IMR-90 (cell line): ENCODE data around the gene DCAF6. TPM values are rescaled to one million over a fixed set of nuclear protein-coding genes. Genes with fewer than 3 reads are reported as not detected.

ENCODE experiments used
- ATAC-seq: fragments of 200-7000 bp; cut with Tn5 transposase; 2 replicates; pipeline ENCODE4 v1.9.1; 2020; ENCODE audit warnings: low read depth, mild to moderate bottlenecking, moderate library complexity
- BruUV-seq: library from RNA; stranded (reverse); fragments of 400-500 nt; replicated peaks from 2 replicates; lab custom pipeline; 2021; lab: Mats Ljungman, UMichigan
- CTCF ChIA-PET: fragments of 300-600 bp; formaldehyde crosslinking; extraction: SDS; loops from one replicate; lab custom pipeline; 2021; ENCODE audit warnings: antibody characterized with exemption; lab: Yijun Ruan, JAX
- POLR2A ChIA-PET: fragments of 300-600 bp; sonication (Branson Sonifier 250); formaldehyde crosslinking; loops from one replicate; lab custom pipeline; 2022; ENCODE audit warnings: antibody characterized with exemption; ENCODE audit not compliant: unreplicated experiment; lab: Charles Lee
- DNase-seq: peaks from one replicate; pipeline ENCODE4 v3.0.0; 2013
- H2AFZ ChIP-seq: replicated peaks from 2 replicates; pipeline ENCODE3; 2013; ENCODE audit warnings: low read length, mild to moderate bottlenecking; ENCODE audit not compliant: poor library complexity
- H2AK5ac ChIP-seq: 2 replicates; pipeline ENCODE4 v1.6.1; 2013; ENCODE audit warnings: low read depth, low read length, inconsistent platforms
- H2AK9ac ChIP-seq: replicated peaks from 2 replicates; pipeline ENCODE3; 2013; ENCODE audit warnings: mild to moderate bottlenecking, low read depth, low read length, moderate library complexity; ENCODE audit not compliant: poor library complexity
- H2BK120ac ChIP-seq: 2 replicates; pipeline ENCODE4 v1.6.1; 2013; ENCODE audit warnings: low read depth, low read length, inconsistent platforms
- H2BK15ac ChIP-seq: 3 replicates; pipeline ENCODE4 v1.6.1; 2013; ENCODE audit warnings: low read depth, low read length, inconsistent platforms
- H2BK20ac ChIP-seq: 2 replicates; pipeline ENCODE4 v1.6.1; 2013; ENCODE audit warnings: low read depth, mild to moderate bottlenecking, inconsistent platforms, low read length, moderate library complexity
- H2BK5ac ChIP-seq: 2 replicates; pipeline ENCODE4 v1.6.1; 2013; ENCODE audit warnings: mild to moderate bottlenecking, low read depth, low read length, inconsistent platforms; ENCODE audit not compliant: poor library complexity, severe bottlenecking
- H3K14ac ChIP-seq: replicated peaks from 2 replicates; pipeline ENCODE4 v1.6.1; 2013; ENCODE audit warnings: low read depth, low read length, inconsistent platforms
- H3K18ac ChIP-seq: 2 replicates; pipeline ENCODE4 v1.6.1; 2013; ENCODE audit warnings: low read depth, low read length, control low read depth
- H3K23ac ChIP-seq: 2 replicates; pipeline ENCODE4 v1.6.1; 2013; ENCODE audit warnings: low read depth, low read length, inconsistent platforms
- H3K27ac ChIP-seq: 2 replicates; pipeline ENCODE4 v1.5.1; 2013; ENCODE audit warnings: mild to moderate bottlenecking, control low read depth, low read length; ENCODE audit not compliant: insufficient read depth
- H3K27me3 ChIP-seq: 2 replicates; pipeline ENCODE4 v1.6.1; 2013; ENCODE audit warnings: low read length; ENCODE audit not compliant: control insufficient read depth, insufficient read depth
- H3K36me3 ChIP-seq: 2 replicates; pipeline ENCODE4 v1.6.1; 2013; ENCODE audit warnings: low read length, mixed read lengths; ENCODE audit not compliant: control insufficient read depth, insufficient read depth
- H3K4ac ChIP-seq: 2 replicates; pipeline ENCODE4 v1.6.1; 2013; ENCODE audit warnings: low read depth, low read length, inconsistent platforms
- H3K4me1 ChIP-seq: 2 replicates; pipeline ENCODE4 v1.6.1; 2013; ENCODE audit warnings: low read length, mixed read lengths; ENCODE audit not compliant: control insufficient read depth, insufficient read depth
- H3K4me2 ChIP-seq: 2 replicates; pipeline ENCODE4 v1.6.1; 2013; ENCODE audit warnings: low read depth, mild to moderate bottlenecking, control low read depth, low read length, moderate library complexity
- H3K4me3 ChIP-seq: 2 replicates; pipeline ENCODE4 v1.5.1; 2013; ENCODE audit warnings: low read depth, mild to moderate bottlenecking, control low read depth, low read length, moderate library complexity; ENCODE audit not compliant: insufficient read depth
- H3K56ac ChIP-seq: 2 replicates; pipeline ENCODE4 v1.6.1; 2013; ENCODE audit warnings: low read length, inconsistent platforms; ENCODE audit not compliant: insufficient read depth; ENCODE audit errors: extremely low read depth
- H3K79me1 ChIP-seq, 2 experiments: 2 replicates each; pipeline ENCODE4 v1.6.1; 2013; ENCODE audit warnings: low read length in 2 of 2, inconsistent platforms in 1 of 2, low read depth in 1 of 2
- H3K9ac ChIP-seq: 2 replicates; pipeline ENCODE4 v1.6.1; 2013; ENCODE audit warnings: low read depth, low read length, control low read depth
- H3K9me1 ChIP-seq: 2 replicates; pipeline ENCODE4 v1.6.1; 2013; ENCODE audit warnings: low read length, inconsistent platforms; ENCODE audit not compliant: insufficient read depth
- H3K9me3 ChIP-seq: 2 replicates; pipeline ENCODE4 v1.6.1; 2013; ENCODE audit warnings: low read length; ENCODE audit not compliant: control insufficient read depth, insufficient read depth
- H4K20me1 ChIP-seq: 2 replicates; pipeline ENCODE4 v1.6.1; 2013; ENCODE audit warnings: low read length, inconsistent platforms; ENCODE audit not compliant: insufficient read depth
- H4K5ac ChIP-seq: 2 replicates; pipeline ENCODE4 v1.6.1; 2013; ENCODE audit warnings: mild to moderate bottlenecking, low read depth, low read length, control low read depth
- H4K8ac ChIP-seq, 2 experiments: 2 replicates each; pipeline ENCODE4 v1.6.1; 2013; ENCODE audit warnings: low read depth in 2 of 2, low read length in 2 of 2, control low read depth in 1 of 2, inconsistent platforms in 1 of 2
- H4K91ac ChIP-seq: 2 replicates; pipeline ENCODE4 v1.6.1; 2013; ENCODE audit warnings: low read depth, low read length, inconsistent platforms; ENCODE audit not compliant: insufficient read depth
- BHLHE40 ChIP-seq: fragments of 150-350 bp; IDR thresholded peaks from 2 replicates; pipeline ENCODE4 v1.6.1; 2016; ENCODE audit warnings: mild to moderate bottlenecking, low read depth, low read length
- ELK1 ChIP-seq: fragments of 150-350 bp; IDR thresholded peaks from 2 replicates; pipeline ENCODE4 v1.6.1; 2016; ENCODE audit warnings: low read depth, mild to moderate bottlenecking, low read length, moderate library complexity, borderline replicate concordance
- MXI1 ChIP-seq: IDR thresholded peaks from 2 replicates; pipeline ENCODE4 v1.6.1; 2012; ENCODE audit warnings: low read depth, mild to moderate bottlenecking, low read length, moderate library complexity, borderline replicate concordance
- POLR2A ChIP-seq: IDR thresholded peaks from 2 replicates; pipeline ENCODE4 v1.6.1; 2012; ENCODE audit warnings: mild to moderate bottlenecking, low read depth, low read length
- RFX5 ChIP-seq: IDR thresholded peaks from 2 replicates; pipeline ENCODE4 v1.8.0; 2012; ENCODE audit warnings: low read depth, mild to moderate bottlenecking, low read length, moderate library complexity
- USF2 ChIP-seq: fragments of 150-350 bp; IDR thresholded peaks from 2 replicates; pipeline ENCODE4 v1.6.1; 2017; ENCODE audit warnings: mild to moderate bottlenecking, antibody characterized with exemption, low read length, low read depth
- dilution Hi-C: fragments of 300-500 bp; cut with HindIII; formaldehyde crosslinking; loops from one replicate; pipeline ENCODE4 v1.14.3; 2018; ENCODE audit warnings: low sequenced_read_pairs; ENCODE audit not compliant: unreplicated experiment
- in situ Hi-C: fragments of 300-500 bp; cut with MboI; formaldehyde crosslinking; loops from 3 replicates; pipeline ENCODE4 v1.14.3; 2019; ENCODE audit warnings: low sequenced_read_pairs, inconsistent platforms, mixed read lengths
- intact Hi-C: fragments of 100-400 bp; cut with micrococcal nuclease; formaldehyde crosslinking; loops from 2 replicates; pipeline ENCODE4 v1.10.0; 2022
- polyA plus RNA-seq, 3 experiments: library from polyadenylated mRNA; depleted of rRNA; stranded (reverse); fragments of >200 nt; gene quantifications; 2 replicates each; pipeline ENCODE4 v1.2.3, GENCODE V29; 2012; ENCODE audit warnings: low replicate concordance in 1 of 3
- total RNA-seq: library from RNA; depleted of rRNA; stranded (reverse); fragments of >200 nt; gene quantifications from 2 replicates; pipeline ENCODE4 v1.2.3, GENCODE V29; 2012

Gene DCAF6
- total and polyA plus RNA-seq, 2 of the 4 experiments (the other 2 are of a cell fraction), result 60.4 to 88.7 TPM

GRCh38 chr1:168005529-168005928 is 69.0 kb downstream of the DCAF6 start:
- no peak overlapping the region for H3K4me3 ChIP-seq
- POLR2A ChIA-PET, result no interaction called here
- H3K36me3 ChIP-seq, result peaks cover 13% of the 10 kb centered on the region
- no peak overlapping the region for H3K56ac ChIP-seq
- TF ChIP-seq BHLHE40 (no peak), POLR2A (no peak), ELK1 (no peak), MXI1 (no peak), USF2 (no peak), RFX5 (no peak)
- H4K8ac ChIP-seq, result no peak overlapping the region
- H3K18ac ChIP-seq, result no peak overlapping the region
- H4K20me1 ChIP-seq, result no peaks in the 10 kb centered on the region
- H3K9me1 ChIP-seq, result no peaks in the 10 kb centered on the region
- no peak overlapping the region for H3K23ac ChIP-seq
- DNase-seq, result no peak
- H3K4me2 ChIP-seq, result no peak overlapping the region
- H3K79me1 ChIP-seq, result peaks cover 10 to 17% of the 10 kb centered on the region in 2 experiments
- dilution Hi-C loops, result no loop called here
- in situ Hi-C loops, result no loop called here
- no peak overlapping the region for H3K14ac ChIP-seq
- H3K4me1 ChIP-seq, result no peaks in the 10 kb centered on the region
- ATAC-seq, result no peak
- no peak overlapping the region for H2AFZ ChIP-seq
- intact Hi-C loops, result loop anchor here (10.0 kb wide), 1 partner anchor 49 kb away; no protein-coding TSS in a partner anchor
- BruUV-seq, result no TSS peak
- H3K4ac ChIP-seq, result no peak overlapping the region
- H3K27ac ChIP-seq, result no peak overlapping the region
- no peak overlapping the region for H2AK5ac ChIP-seq
- no peak overlapping the region for H3K9ac ChIP-seq
- H2BK5ac ChIP-seq, result no peak overlapping the region
- CTCF ChIA-PET, result no interaction called here
- H2AK9ac ChIP-seq, result no peak overlapping the region
- H2BK20ac ChIP-seq, result no peak overlapping the region
- no peaks in the 10 kb centered on the region for H3K9me3 ChIP-seq
- no peaks in the 10 kb centered on the region for H3K27me3 ChIP-seq
- H4K5ac ChIP-seq, result no peak overlapping the region
- H4K91ac ChIP-seq, result no peak overlapping the region
- no peak overlapping the region for H2BK120ac ChIP-seq
- no peak overlapping the region for H2BK15ac ChIP-seq
